K562 (cell line): ENCODE measurements around the gene KCTD7. TPM values are rescaled to one million over a fixed set of nuclear protein-coding genes. Genes with fewer than 3 reads are reported as not detected.

Experiments used
- BHLHE40 ChIP-seq: IDR thresholded peaks from 2 replicates; pipeline ENCODE4 v1.6.1; 2011; ENCODE audit warnings: low read length, improper control_type of control experiment
- CHCHD3 ChIP-seq: fragments of 250-450 bp; sonication (Bioruptor Pico); IDR thresholded peaks from 2 replicates; pipeline ENCODE4 v2.1.2; 2022; ENCODE audit warnings: mild to moderate bottlenecking
- HNRNPH1 ChIP-seq: fragments of 200-400 bp; formaldehyde crosslinking; optimal IDR thresholded peaks from 2 replicates; pipeline ENCODE3; 2017; ENCODE audit warnings: low read depth, mild to moderate bottlenecking, low read length, moderate library complexity
- NCOA1 ChIP-seq: fragments of 450-650 bp; IDR thresholded peaks from 2 replicates; pipeline ENCODE4 v1.6.1; 2016; ENCODE audit warnings: low read depth
- NFE2 ChIP-seq: IDR thresholded peaks from 2 replicates; pipeline ENCODE4 v1.6.1; 2014; ENCODE audit warnings: antibody characterized with exemption, low read depth
- PHF8 ChIP-seq: fragments of 200-600 bp; sonication (generic); IDR thresholded peaks from 2 replicates; pipeline ENCODE4 v1.6.1; 2012; ENCODE audit warnings: mixed run types, mild to moderate bottlenecking, inconsistent platforms, low read length, moderate library complexity, borderline replicate concordance
- RBBP5 ChIP-seq: fragments of 200-600 bp; sonication (generic); IDR thresholded peaks from 2 replicates; pipeline ENCODE4 v1.6.1; 2012; ENCODE audit warnings: borderline replicate concordance, mild to moderate bottlenecking, low read length, control low read depth, inconsistent platforms; ENCODE audit not compliant: insufficient read depth, poor library complexity, severe bottlenecking
- REST ChIP-seq, 2 experiments: fragments of 450-650 bp; formaldehyde crosslinking in 1 of 2; IDR thresholded peaks; 2 replicates each; pipeline versions ENCODE4 v1.4.0 to v1.6.1; 2014 to 2020; ENCODE audit warnings: mild to moderate bottlenecking in 2 of 2, borderline replicate concordance in 1 of 2, low read depth in 1 of 2
- SNIP1 ChIP-seq: fragments of 450-650 bp; IDR thresholded peaks from 2 replicates; pipeline ENCODE4 v1.7.1; 2017; ENCODE audit warnings: low read depth, mild to moderate bottlenecking
- SRSF9 ChIP-seq: fragments of 200-400 bp; formaldehyde crosslinking; IDR thresholded peaks from 2 replicates; pipeline ENCODE4 v1.6.1; 2017; ENCODE audit warnings: low read depth, low read length, borderline replicate concordance
- SUPT5H ChIP-seq: fragments of 450-650 bp; IDR thresholded peaks from 2 replicates; pipeline ENCODE4 v1.6.1; 2016
- TAF1 ChIP-seq: IDR thresholded peaks from 2 replicates; pipeline ENCODE4 v1.6.1; 2011; ENCODE audit warnings: mild to moderate bottlenecking, low read length, moderate library complexity; ENCODE audit not compliant: insufficient read depth, control insufficient read depth, severe bottlenecking; ENCODE audit errors: extremely low read depth
- TEAD2 ChIP-seq: fragments of 450-650 bp; IDR thresholded peaks from 2 replicates; pipeline ENCODE4 v1.6.1; 2016; ENCODE audit warnings: missing genetic modification characterization, control low read depth, missing compliant biosample characterization
- ZNF146 ChIP-seq: IDR thresholded peaks from one replicate; pipeline ENCODE4 v1.6.1; 2018; ENCODE audit warnings: missing compliant biosample characterization; ENCODE audit not compliant: unreplicated experiment
- ZNF263 ChIP-seq: sonication (generic); formaldehyde crosslinking; IDR thresholded peaks from 2 replicates; pipeline ENCODE4 v1.8.0; 2022; ENCODE audit warnings: mild to moderate bottlenecking, missing genetic modification reagents, borderline replicate concordance
- polyA plus RNA-seq, 8 experiments: library from polyadenylated mRNA; depleted of rRNA in 4 of 8; stranded (reverse) in 5 of 8; unstranded in 3 of 8; fragments of >200 nt; fragmentation: Nextera tagmentation in 2 of 8; fragmentation: Illumina TruSeq in 1 of 8; extraction: Ambion mirVana in 2 of 8; extraction: Trizol in 1 of 8; gene quantifications; 2 replicates each; pipeline versions ENCODE4 v1.2.1 to v1.2.3, GENCODE V29; 2011 to 2014; ENCODE audit warnings: inconsistent platforms in 1 of 8, missing spikeins in 1 of 8
- total RNA-seq, 7 experiments: library from RNA; depleted of rRNA in 6 of 7; stranded (reverse); fragments of >200 nt in 6 of 7; fragmentation: Illumina TruSeq in 2 of 7; extraction: Trizol in 2 of 7; gene quantifications; 2 replicates each; pipeline versions ENCODE4 v1.2.1 to v1.2.3, GENCODE V29; 2011 to 2021; ENCODE audit warnings: low replicate concordance in 1 of 7
- TF ChIP-seq, protein P1 (sequence below): sonication (generic); formaldehyde crosslinking; IDR thresholded peaks from 2 replicates; pipeline ENCODE4 v1.8.0; 2023; ENCODE audit warnings: mild to moderate bottlenecking, missing genetic modification reagents

KCTD7 gene
- total and polyA plus RNA-seq, 9 of the 15 experiments (the other 6 are each of a cell fraction or from before 2014, with no cell fraction given) = 1.5 to 26.0 (median 9.0) TPM

DNA sequence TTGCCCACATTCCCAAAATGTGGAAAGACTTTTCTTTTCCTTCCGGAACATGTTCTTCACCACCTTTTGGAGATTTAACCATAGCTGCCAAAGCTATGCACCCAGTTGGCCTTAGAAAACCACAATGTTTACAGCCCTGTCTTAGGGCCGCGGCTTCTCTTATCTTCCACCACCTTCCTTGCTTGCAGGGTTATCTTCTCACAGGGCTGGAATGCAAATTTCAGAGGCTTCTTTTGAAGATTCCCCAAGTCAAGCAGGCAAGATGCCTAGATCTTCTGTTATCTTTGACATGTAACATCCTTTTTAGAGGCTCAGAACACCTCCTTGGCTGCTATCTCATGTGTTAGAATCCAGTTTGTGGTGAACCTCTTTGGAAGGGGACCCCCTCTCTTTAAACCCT, 11.1 kb downstream of the KCTD7 start (continued):
- TF ChIP-seq REST (IDR thresholded peaks at IDR 0.05; ENCODE audit: borderline replicate concordance) = peak; percentile 10; the same call in 1 of the 2 replicates
- TF ChIP-seq REST (CRISPR knock-in tag; IDR thresholded peaks at IDR 0.05; ENCODE audit: low read depth) = no peak
- TF ChIP-seq, protein P1, sequence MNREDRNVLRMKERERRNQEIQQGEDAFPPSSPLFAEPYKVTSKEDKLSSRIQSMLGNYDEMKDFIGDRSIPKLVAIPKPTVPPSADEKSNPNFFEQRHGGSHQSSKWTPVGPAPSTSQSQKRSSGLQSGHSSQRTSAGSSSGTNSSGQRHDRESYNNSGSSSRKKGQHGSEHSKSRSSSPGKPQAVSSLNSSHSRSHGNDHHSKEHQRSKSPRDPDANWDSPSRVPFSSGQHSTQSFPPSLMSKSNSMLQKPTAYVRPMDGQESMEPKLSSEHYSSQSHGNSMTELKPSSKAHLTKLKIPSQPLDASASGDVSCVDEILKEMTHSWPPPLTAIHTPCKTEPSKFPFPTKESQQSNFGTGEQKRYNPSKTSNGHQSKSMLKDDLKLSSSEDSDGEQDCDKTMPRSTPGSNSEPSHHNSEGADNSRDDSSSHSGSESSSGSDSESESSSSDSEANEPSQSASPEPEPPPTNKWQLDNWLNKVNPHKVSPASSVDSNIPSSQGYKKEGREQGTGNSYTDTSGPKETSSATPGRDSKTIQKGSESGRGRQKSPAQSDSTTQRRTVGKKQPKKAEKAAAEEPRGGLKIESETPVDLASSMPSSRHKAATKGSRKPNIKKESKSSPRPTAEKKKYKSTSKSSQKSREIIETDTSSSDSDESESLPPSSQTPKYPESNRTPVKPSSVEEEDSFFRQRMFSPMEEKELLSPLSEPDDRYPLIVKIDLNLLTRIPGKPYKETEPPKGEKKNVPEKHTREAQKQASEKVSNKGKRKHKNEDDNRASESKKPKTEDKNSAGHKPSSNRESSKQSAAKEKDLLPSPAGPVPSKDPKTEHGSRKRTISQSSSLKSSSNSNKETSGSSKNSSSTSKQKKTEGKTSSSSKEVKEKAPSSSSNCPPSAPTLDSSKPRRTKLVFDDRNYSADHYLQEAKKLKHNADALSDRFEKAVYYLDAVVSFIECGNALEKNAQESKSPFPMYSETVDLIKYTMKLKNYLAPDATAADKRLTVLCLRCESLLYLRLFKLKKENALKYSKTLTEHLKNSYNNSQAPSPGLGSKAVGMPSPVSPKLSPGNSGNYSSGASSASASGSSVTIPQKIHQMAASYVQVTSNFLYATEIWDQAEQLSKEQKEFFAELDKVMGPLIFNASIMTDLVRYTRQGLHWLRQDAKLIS (CRISPR knock-in tag) = 0 out of 2 replicates have a peak, but pooled peaks have one; percentile 40
- peak; percentile 49; the same call in 1 of the 2 replicates for TF ChIP-seq BHLHE40
- TF ChIP-seq TAF1 = no peak
- no peak for TF ChIP-seq SUPT5H
- TF ChIP-seq ZNF263 = no peak
- TF ChIP-seq RBBP5 = no peak
- TF ChIP-seq SNIP1 = no peak
- TF ChIP-seq PHF8 = no peak
- TF ChIP-seq SRSF9 = no peak
- TF ChIP-seq ZNF146 = no peak
- TF ChIP-seq NFE2 = 0 out of 2 replicates have a peak, but pooled peaks have one; percentile 44
- TF ChIP-seq NCOA1 = no peak; the same call in 1 of the 2 replicates
- TF ChIP-seq CHCHD3 (CRISPR knock-in tag) = no peak
- TF ChIP-seq TEAD2 (tag) = 0 out of 2 replicates have a peak, but pooled peaks have one; percentile 54
- no peak for TF ChIP-seq HNRNPH1
